ENCODE measurements around the gene QRSL1.

GRCh38 chr6:106622412-106622811 lies 7.0 kb upstream of the QRSL1 start:
- TF ChIP-seq CTCF (conservative IDR thresholded peaks at IDR 0.05) (no peak), ZFX (IDR thresholded peaks at IDR 0.05) (no peak)
